HG02884 (cell line): ENCODE measurements around the gene LRRC8D.

ENCODE experiments used
- ATAC-seq: cut with Tn5 transposase; IDR thresholded peaks from one replicate; pipeline ENCODE4 v1.9.1; 2021; ENCODE audit warnings: mild to moderate bottlenecking, moderate library complexity; ENCODE audit not compliant: unreplicated experiment

Gene LRRC8D

DNA sequence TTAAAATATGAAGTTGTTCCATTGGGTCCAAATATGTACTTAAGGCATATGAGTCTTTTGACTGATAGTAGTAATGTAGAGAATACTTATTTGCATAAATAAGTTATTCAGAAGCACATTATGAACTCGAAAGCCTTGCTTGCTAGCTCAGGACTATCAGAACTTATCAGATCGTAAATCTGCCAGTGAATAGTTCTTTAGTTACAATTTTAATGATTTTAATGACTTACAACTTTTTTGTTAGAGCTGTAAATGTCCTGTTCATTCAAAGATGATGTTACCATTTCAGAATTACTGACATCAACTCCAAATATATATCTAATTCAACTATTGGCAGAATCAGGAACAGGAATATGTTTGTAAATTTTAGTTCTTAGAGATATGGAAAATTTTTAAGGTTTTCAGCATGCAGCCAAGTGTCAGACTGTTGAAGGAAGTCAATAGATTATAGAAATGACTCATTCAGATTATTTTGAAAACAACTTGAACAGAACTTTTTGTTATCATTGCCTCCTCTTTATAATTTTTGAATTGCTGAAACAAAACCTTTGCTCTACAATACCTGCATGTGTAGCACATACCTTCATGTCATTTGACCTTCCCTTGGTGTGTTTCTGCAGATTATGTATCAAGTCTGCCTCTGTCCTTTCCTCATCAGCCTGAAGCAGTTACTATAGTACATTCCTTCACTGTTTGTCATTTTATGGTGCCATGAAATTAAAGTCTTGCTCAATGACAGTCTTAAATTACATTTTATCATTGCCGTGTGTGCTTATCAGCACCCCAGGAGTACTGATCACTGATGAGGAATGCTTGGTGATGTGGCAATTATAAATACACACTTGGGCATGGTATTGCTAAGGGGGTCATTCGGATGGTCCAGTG lies 44.9 kb downstream of the LRRC8D start:
- no peak for ATAC-seq

DNA sequence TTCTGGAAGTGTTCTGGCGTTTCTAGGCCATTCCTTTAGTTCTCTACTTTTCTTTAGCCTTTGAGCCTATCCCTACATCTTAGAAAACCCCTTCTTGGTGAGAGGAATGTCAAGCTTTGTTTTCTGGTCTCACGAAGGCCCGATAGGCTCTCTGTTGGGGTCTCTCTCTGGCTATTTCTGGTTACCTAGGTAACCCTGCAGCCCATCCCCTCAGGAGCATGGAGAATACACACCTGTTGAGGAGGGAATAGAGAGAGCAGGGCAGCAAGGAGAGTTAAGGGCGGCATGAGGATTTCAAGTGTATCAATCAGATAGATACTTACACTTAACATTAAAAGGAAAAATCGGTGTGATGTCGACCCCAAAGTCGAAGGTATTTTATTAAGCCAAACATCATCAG lies 45.7 kb downstream of the LRRC8D start:
- no peak for ATAC-seq

DNA sequence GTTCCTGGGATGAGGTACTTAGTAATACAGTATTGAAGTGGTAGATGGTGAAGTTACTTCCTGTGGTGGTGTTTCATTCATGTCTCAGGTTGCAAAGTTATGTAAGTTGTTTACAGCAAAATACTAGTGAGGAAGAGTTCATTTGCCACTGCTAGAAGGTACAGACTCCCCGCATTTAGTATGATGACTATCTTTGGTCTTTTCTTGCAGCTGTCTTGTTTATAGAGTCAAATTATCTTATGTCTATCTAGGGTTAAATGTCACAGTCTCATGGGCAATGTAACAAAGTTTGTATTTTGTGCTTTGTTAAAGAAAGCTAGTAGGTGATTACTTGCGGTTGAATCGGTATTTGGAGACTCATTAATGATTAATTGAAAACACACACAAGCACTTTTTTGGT lies 50.2 kb downstream of the LRRC8D start:
- ATAC-seq: no peak

DNA sequence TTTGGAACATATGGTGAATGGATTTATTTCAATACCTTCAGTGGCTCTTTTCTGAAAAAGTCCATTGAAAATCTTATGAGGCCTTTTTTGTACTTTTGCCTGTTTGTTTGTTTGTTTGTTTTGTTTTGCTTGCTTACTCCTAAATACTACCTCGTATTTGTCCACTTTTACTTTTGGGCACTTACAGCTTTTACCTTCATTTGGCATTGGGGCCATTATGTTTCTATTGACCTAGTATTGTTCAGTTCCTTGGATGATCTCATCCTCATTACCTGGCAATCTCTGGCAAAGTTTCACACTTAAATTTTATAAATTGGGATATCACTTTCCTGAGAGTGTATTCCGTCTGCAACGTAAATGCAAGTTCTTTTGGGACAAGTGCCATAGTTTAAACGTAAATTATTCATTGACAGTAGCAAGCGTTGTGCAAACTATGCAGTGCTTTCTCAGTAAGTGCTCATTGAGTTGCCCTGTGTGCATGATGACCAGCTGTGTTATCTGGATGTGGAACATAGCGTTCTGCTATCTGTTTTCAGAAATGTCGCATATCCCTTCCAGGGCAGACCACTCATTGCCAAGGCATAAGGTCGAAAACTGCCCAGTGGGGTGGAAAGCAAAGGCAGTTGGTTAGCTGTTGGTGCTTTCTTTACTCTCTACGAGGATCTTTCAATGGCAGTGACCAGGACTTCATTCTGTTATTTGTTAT lies 51.1 kb downstream of the LRRC8D start:
- ATAC-seq: no peak

DNA sequence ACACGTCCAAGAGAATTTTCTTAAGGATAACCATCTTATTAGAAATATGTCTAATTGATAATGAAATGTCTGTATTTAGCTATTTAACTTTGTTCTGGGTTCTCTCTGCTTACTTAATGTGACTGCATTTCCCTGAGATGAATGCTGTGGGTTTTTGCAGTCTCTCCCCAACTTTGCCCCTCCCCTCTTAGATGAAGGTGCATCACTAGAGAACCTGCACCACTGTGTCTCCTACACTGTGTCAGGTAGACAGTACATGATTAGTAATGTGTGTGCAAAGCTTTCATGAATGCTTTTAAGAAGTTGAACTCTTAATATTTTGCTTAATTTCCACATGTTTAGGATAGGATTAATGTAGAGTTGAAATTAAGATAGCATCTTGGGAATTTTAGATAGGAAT lies 51.7 kb downstream of the LRRC8D start:
- no peak for ATAC-seq

DNA sequence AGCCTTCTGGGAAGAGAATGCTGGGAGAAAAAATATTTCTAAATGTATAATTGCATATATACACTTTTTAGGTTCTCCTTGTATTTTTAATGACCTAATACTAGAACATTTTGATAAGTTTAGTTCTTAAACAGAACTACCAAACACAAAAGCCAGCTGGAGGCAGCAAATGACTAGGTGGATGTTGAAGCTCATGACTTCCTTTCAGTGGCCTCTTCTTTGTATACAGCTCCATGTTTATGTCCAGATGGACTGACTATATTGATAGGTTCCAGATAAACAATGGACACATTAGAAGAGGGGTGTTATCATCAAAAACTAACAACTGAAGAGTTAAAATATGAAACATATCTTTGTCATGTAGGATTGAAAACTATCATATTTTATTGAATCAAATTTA lies 52.5 kb downstream of the LRRC8D start:
- no peak for ATAC-seq

DNA sequence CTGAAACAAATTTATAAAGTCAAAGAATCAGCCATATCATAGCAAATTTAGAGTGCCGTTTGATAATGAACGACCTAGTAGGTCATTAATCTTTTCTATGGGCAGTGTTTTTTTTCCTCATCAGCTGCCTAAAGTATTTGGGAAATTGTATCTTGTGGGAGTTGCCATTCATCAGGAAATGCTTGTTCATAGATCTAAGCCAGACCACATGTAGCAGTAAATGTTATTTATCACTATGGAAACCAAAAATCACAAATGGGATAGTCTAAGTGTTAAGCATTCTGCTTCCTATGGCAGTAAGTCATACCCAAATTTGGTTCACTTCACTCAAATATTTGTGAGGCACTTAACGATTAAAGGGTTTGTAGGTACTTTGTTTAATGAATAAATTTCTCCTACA lies 52.9 kb downstream of the LRRC8D start:
- ATAC-seq: no peak

DNA sequence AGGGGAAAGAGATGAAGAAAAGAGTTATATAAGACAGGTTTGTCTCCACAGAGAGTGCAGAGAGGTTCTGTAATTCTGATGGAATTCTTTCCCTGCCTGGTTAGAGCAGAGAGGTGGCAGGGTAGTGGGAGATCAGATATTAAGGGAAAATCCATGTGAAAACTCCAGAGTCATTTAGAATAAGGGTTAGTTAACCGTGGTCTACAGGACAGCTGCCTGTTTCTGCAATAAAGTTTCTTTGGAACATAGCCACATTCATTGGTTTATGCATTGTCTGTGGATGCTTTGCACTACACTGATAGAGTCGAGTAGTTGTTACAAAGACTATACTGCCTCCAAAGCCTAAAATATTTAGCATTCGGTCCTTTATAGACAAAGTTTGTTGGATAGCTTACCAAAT lies 55.6 kb downstream of the LRRC8D start:
- ATAC-seq: no peak

DNA sequence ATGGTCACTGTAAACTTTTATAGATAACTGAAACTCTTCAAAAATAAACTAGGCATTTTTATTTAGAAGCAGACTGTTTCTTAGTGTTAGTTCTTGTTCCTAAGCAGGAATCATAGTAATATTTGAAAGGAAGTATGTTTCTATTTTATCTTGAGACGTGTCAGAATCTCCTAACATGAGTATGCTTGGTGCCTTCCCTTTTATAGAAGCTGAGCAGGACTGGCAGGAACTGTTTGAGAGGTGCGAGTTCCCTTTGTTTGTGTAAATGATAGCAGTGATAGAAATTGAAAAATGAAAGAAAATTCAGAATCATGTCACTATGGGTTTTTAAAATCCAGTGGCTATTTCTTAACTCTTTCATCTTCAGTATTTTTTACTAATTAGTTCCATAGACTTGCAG lies 56.9 kb downstream of the LRRC8D start:
- ATAC-seq: no peak

DNA sequence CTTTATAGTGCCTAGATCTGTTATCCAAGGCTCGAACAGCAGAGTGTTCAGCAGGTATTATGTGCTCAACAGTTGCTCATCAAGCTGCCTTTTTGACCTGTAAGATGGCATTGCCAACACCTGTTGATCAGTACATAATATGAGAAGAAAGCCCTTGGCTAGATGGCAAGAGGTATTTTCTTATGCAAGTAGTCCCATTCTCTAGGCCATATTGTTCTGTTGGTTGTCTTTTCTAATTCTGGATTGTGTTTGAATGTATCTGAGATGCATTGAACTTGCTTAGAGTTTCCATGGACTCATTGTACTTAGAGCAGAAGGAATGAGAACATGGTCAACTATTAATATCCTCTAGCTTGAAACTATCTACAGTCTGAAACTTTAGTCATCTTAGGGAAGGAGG lies 57.4 kb downstream of the LRRC8D start:
- ATAC-seq: no peak

DNA sequence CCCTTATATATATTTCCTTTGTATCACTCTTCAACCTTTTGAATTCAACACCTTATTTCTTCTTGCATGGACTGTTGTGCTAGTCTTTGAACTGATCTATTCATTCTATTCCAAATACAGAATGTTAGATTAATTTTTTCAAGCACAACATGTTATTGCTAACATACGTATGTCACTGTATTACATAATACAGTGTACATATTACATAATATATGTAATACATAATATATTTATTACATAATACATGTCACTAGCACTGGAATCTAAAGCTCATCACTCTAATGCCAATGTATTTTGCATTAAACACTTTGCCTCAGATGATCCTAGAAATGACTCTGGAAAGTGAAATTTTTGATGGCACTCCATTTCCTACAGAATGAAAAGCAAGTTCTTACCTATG lies 59.8 kb downstream of the LRRC8D start:
- ATAC-seq: no peak

DNA sequence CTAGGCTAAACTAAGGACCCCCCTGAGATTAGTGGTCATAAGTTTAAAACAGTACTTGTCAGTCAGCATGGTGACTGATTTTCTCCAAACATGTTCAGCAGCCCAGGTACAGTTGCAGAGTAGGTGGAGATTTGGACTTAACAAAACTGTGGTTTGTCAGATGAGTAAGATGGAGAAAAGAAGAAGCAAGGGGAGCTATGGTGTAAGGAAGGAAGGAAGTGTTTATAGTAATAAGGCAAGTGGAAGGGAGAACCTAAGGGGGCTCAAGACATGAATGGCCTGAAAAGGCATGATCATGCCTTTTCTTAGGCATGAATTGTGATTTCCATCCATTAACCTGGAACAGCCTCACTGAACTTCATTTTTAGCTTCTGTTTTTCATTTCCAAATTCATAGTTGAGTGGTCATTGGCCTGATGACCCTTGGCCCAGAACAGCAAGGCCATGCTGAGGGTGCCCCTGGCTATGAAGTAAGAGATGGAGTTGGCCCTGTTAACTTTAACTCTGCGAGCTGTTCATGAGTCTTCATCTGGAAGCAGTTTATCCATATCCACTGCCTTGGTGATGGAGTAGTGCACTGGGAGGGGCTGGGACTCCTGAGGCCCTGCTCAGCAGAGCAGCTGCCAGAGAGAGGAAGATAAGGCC lies 60.7 kb downstream of the LRRC8D start:
- ATAC-seq: no peak

DNA sequence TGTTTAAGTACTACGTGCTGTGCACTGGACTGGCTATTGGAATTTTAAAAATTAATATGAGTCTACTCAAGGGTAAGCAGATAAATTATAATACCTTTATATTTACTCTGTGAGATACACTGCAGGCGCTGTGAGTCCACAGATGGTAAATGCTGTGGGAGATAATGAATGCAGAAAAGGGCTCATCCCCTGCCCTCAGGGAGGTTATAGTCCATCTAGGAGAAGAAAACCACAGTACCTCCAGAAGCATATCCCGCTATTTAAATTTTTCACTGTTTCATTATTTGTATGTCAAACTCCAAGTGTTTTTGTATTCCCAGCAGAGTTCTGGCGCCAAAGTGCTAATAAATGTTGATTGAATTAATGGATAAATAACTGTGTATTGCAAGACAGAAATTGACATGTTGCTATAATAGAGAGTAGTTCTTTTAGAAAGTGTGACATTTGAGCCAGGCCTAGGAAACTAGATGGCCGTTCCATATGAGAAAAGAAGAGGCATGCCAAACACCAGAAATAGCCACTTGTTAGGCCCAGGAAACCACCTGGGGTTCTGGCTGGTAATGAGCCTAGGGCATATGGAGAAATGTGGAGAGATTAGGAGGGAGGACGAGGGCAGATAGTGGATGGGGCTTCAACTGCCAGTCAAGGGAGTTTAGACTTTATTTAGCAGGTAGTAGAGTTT lies 61.7 kb downstream of the LRRC8D start:
- no peak for ATAC-seq

DNA sequence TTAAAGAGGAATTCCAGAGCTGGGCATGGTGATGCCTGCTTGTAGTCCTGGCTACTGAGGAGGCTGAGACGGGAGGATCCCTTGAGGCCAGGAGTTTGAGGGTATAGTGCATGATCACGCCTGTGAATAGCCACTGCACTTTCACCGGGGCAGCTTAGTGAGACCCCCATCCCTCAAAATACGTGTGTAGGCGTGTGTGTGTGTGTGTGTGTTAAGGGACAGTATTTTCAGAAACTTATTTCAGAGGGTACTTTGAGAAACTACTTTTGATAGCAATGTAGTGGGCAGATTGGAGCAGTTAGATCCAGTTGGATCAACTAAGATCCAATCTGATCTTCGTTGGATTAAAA lies 62.2 kb downstream of the LRRC8D start:
- ATAC-seq: no peak

DNA sequence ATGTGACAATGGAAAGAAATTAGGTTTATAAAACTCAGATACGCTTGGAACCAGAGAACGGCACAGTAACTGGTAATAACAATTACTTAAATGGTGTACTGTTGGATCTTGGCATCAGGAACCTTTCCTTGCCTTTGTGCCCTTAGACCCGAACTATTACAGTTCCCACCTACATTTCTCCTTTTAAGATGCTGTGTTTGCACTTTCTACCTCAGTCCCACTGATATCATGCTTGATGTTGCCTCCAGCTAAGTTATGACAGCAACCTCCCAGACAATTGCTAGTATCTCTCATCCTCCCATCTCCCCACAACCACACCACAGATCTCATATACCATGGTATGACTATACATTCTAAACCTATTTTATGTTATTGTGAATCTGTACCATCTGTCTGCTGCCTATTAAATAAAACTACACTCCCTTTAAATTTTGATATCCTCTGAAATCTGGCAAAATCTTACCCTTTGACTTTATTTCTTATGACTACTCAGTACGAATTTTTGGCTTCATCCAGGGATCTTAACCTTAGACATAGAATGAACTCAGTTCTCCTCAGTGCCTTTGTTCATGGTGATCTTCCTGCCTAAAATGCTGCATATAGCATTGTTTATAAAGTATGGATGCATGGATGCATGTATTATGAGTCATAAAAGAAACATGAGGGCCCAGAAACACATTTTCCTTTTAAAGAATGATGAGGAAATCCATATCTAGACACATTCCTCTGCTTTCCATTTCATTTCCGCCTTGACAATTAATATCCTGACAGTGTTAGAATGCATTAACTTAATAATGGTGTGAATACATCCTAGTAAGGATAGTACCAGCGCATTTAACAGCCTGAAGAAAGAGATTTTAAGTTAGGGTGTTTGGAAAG lies 64.1 kb downstream of the LRRC8D start:
- ATAC-seq: no peak

DNA sequence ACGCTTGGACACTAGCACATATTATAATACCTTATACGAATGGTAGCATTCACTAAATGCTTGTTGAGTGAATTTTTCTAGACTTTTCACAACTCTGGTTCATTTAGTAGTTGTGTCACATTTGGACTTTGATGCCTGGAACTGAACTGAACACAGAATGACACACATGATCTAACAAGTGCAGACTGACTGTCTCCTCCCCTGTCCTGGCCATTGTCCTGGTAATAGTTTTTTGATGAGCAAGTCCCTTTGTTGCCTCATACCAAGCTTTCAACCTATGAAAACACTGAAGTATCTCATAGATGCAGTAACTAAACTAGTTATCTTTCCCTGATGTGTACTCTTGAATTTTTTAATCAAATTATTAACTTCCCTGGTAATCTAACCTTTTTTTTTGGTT lies 66.4 kb downstream of the LRRC8D start:
- no peak for ATAC-seq

DNA sequence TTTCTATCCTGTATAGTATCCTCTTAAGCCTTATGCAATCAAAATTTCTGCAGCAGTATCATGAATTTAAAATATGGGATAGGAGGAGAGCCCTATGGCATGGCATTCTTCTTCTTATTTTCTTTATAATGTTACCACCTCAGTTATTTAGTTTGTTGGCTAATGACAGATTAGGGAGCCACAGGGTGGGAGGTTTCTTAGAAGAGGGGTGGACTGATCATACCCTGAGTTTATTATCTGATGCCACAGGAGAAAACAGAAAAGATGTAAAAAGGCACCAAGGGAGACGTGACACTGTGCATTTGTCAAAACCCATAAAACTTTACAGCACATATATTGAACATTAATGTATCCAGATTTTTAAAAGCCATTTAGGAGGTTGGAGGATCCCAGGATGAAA lies 66.9 kb downstream of the LRRC8D start:
- no peak for ATAC-seq

DNA sequence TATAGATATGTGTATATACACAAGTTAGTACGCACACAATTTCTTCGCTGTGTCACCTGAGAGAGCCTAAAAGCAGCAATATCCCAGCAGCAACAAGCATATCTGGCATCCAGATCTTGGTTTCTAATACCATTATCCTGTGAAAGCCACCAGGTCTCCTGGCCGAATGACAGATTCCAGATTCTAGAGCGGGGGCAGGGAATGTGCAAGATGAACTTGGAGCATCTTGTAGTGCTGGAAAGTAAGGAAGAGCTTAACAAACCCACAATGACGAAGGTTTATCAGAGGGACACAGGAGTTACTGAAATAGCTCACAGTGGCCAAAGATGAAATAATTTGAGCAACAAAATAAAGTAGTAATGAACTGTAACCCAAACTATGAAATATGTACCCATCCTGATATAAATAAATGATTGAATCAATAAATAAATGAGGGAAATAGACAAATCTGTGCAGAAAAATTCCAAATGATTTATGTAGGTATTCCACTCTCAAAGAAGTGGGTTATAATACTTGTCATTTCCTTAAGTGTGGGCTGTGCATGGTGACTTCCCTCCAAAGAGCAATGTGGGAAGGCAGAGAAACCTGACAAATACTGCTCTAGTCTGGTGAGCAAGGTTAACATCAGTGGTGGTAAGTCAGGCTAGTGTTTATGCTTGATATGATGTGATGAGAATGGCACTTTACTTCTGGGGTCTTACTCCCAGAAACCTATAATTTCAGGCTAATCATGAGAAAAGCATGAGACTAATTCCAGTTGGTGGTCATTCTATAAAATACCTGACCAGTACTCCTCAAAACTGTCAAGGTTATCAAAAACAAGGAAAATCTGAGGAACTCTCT lies 67.9 kb downstream of the LRRC8D start:
- no peak for ATAC-seq

DNA sequence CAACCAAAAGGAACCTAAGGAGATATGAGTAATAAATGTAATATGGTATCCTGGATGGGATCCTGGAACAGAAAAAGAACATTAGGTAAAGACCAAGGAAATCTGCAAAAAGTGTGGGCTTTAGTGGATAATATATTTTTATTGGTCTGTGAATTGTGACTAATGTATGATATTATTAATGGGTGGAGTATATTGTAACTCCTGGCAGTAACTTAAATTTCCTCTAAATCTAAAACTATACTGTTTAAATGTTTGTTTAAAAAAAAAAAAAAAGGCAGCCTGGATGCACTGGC lies 68.4 kb downstream of the LRRC8D start:
- ATAC-seq: no peak
